Measurements from ENCODE around the gene RNF130. TPM values are rescaled to one million over a fixed set of nuclear protein-coding genes. Genes with fewer than 3 reads are reported as not detected.
"Not testable (repeated sequence)": the region's sequence is repeated elsewhere in the genome, so short reads cannot be mapped to it uniquely, and the experiment has no call there.

Gene RNF130
- polyA plus RNA-seq, 3 donors = 69.1 to 72.3 (median 72.2) TPM

DNA sequence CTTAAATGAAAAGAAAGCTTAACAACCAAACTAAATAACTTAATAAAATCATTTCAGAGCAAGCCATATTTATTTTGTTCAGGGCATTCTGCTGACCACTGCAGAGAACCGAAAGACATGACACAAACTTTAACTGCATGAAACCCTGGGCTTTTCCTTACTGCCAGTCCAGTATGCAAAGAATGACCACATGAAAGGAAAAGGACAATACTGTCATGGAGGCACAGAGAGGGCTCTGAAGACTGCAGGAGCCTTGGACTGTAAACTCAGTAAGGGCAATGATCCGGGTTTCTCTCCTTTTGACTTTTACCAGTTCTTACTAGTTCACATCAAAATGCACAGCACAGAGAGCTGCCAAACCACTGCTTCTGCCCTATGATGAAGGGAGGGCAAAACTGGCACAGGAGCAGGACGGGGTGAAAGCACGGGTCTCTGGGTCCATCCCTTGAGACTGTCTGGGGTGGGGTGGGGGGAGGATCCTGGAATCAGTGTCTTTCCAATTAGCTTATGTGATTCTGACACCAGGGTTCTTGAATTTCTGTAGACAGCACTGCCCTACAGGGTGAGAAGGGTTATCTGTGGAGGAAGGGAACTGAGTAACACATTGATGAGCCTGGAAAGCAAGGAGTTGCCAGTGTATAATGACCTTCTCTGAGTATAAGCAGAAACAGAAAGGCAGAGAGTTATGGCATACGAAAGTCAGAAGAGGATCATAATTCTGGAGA, 44.7 kb downstream of the RNF130 start:
- no peak for DNase-seq (ENCODE audit: low read depth in 3 of 3, low spot score in 2 of 3)

DNA sequence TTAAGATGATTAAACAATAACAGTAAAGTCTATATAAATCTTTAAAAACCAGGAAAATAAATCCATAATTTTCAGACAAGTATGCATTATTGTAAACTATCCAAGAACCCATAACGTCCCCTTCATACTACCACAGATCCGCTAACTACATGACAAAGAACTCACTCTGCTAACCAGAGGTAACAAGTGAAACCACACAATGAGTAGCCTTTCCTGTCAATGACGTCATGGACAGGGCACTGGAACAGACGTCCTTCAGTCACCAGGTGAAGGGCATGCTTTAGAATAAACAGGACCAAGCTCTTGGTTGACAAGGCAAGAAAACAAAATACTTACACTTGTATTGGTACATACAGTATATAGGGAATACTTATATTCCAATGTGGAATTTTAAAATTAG, 45.2 kb downstream of the RNF130 start:
- no peak for DNase-seq (ENCODE audit: low read depth in 3 of 3, low spot score in 2 of 3)

DNA sequence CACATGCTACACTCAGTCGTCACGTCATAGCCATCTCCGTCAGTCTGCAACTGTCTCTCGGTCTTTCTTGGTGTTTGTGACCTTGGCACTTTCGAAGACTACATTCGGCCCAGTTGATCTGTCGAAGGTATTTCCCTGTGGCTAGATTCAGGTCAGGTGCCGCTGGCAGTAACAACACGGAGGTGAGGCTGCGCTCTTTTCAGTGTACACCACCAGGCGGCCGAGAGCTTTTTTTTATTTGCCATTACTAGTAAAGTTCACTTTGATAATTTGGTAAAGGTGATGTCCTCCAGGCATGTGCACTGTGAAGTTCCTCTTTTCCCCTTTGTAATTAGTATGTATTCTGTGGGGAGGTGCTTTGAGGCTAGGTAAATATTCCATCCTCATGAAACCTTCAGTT, 49.7 kb downstream of the RNF130 start:
- DNase-seq (ENCODE audit: low read depth in 3 of 3, low spot score in 2 of 3) = no peak

DNA sequence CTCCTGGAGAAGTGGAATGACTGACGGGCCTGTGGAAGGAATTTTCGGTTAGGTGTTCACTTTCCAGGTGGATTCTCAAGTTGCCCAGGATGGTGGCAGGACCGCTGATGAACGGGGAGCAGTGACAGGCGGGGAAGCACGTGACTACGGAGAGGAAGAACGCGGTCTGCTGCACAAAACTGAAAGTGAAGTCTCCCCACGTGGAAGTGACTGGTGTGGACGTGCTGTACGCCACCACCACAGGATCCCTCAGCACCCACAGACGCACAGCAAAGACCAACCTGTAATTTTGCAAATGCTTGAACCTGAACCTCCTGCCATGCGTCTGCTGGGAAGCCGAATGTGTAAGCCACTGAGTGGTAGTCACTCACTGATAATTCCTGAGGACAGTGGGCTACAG, 51.4 kb downstream of the RNF130 start:
- DNase-seq (ENCODE audit: low read depth in 3 of 3, low spot score in 2 of 3) = no peak

DNA sequence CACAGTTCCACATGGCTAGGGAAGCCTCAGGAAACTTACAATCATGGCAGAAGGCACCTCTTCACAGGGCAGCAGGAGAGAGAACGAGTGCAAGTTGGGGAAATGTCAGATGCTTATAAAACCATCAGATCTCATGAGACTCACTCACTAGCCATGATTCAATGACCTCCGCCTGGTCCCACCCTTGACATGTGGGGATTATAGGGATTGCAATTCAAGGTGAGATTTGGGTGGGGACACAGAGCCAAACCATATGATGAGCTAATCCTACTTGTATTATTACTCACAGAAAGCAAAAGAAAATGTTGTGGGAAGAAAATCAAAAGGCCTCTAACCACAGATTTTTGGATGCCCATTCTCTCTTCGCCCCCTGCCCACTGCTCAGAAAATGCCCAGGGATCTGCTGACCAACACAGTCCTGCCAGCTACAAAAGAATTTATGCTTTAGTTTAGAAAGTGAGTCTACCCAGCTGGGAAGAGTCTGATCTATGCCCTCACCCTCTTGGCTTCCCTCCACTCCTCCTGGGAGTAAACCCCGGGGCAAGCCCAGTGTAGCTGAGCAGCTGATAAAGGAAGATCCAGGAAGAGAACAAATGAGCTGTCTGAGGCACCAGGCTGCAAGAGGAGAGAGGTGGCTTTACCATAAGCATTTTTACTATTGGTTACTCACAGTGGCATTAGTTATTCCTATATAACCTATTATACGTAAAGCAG, 53.1 kb downstream of the RNF130 start:
- DNase-seq (ENCODE audit: low read depth in 3 of 3, low spot score in 2 of 3) = no peak

DNA sequence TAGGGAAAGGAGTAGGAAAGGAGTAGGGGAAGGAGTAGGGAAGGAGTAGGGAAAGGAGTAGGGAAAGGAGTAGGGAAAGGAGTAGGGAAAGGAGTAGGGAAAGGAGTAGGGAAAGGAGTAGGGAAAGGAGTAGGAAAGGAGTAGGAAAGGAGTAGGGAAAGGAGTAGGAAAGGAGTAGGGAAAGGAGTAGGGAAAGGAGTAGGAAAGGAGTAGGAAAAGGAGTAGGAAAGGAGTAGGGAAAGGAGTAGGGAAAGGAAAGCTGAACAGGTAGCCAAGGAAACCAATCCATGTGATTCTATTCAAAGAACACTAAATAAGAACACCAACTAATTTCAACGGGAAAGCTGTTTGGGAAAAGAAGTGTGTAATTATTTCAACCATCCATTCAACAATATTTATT, 56.0 kb downstream of the RNF130 start:
- not testable (repeated sequence) for DNase-seq (ENCODE audit: low read depth in 3 of 3, low spot score in 2 of 3)

DNA sequence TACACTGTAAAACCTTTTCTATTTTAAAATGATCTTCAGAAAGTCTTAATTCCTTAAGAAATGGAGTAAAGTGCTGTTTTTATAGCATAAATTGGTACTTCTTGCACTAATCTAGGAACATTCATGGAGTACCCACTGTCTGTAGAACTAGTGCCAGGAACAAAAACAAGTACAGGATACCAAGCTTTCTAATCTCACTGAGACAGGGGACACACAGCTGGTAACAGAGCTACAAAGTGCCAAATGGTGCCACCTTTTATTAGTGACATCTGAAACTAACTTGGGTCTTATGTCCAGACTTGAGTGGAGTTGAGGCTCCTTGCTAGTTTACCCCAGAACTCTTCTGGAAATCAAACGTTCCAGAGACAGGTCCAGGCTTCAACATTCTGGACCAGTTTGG, 57.9 kb downstream of the RNF130 start:
- no peak for DNase-seq (ENCODE audit: low read depth in 3 of 3, low spot score in 2 of 3)

DNA sequence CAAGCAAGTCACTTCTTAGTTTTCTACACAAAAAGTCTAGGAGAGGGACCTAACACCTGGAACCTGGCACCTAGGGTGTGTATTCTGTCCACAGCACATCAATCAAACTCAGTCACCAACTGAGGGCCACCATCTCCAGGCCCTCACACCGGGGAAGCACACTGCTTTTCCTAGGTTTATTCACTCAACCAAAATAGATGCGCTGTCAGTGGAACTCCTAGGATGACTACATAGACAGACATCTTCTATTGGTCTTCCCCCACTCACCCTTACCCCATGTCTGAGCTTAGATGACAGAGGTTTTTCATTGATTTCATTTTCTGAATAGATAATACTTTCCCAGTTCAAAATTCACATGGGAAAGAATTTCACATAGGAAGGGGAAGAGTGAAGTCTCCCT, 59.2 kb downstream of the RNF130 start:
- DNase-seq (ENCODE audit: low read depth in 3 of 3, low spot score in 2 of 3) = no peak

DNA sequence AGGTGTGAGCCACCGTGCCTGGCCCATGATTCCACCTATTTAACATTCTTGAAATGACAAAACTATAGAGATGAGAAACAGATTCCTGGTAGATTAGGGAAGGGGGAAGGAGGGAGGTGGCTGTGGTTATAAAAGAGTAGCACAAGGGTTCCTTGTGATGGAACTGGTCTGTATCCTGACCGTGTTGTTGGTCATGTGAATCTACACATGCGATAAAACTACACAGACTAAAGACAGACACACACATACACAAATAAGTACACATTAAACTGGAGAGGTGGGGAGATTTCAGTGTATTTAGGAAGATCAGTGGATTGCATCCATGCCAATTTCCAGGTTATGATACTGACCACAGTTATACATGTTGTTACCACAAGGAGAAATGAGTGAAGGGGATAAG, 60.9 kb downstream of the RNF130 start:
- no peak for DNase-seq (ENCODE audit: low read depth in 3 of 3, low spot score in 2 of 3)

DNA sequence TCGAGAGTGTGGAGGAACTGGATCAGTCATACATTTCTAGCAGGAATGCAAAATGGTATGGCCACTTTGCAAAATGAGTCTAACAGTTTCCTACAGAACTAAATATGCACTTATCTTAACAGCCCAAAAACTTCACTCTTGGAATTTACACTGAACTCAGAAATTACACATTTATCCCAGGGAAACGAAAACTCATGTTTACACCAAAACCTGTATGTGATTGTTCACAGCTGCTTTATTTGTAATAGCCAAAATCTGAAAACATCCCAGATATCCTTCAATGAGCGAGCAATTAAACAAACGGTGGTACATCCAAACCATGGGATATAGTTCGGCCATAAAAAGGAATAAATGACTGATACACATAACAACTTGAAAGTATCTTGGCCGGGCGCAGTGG, 62.0 kb downstream of the RNF130 start:
- no peak for DNase-seq (ENCODE audit: low read depth in 3 of 3, low spot score in 2 of 3)

DNA sequence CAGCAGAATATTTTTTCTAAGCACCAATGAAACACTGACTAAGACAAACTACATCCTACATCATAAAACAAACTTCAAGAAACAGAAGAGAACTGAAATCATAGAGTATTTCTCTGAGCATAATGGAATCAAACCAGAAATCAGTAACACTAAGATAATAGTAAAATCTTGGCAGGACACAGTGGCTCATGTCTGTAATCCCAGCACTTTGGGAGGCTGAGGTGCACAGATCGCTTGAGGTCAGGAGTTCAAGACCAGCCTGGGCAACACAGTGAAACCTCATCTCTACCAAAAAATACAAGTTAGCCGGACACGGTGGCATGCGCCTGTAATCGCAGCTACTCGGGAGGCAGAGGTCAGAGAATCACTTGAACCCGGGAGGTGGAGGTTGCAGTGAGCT, 63.1 kb downstream of the RNF130 start:
- no peak for DNase-seq (ENCODE audit: low read depth in 3 of 3, low spot score in 2 of 3)

DNA sequence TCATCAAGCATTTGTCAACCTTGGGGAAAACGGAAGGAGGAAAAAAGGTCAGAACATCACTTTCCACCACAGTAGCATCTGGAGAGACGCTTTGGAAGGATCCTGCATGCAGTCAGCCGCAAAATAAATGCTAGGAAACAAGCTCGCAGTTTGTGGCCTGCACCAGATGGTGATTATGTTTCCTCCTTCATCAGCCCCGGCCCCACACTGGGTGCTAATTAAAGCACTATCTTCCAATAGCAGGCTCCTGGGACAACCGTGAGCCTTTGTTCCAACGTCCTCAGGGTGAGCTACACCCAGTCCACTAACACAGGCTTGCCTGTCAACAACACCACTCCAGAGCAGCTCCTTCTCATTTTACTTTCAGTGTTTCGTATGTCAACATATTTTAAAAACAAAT, 64.0 kb downstream of the RNF130 start:
- no peak for DNase-seq (ENCODE audit: low read depth in 3 of 3, low spot score in 2 of 3)

DNA sequence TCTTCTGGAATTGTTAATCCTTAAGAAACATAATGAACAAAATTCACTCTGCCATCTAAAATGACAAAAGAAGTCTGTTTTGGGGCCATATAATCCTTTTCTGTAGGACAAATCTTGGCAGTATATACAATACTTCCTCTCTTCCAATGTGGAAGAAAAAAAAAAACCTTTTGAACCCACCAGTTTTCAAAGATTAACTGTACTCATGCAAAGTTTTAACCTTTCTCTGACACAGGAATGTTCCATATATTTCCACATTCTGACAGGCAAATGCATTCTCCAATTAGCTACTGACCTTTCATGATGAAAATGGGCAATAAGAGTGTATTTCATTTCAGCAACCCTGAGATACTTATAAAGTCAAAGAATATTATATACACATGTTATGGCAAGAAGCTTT, 65.4 kb downstream of the RNF130 start:
- DNase-seq (ENCODE audit: low read depth in 3 of 3, low spot score in 2 of 3) = no peak

DNA sequence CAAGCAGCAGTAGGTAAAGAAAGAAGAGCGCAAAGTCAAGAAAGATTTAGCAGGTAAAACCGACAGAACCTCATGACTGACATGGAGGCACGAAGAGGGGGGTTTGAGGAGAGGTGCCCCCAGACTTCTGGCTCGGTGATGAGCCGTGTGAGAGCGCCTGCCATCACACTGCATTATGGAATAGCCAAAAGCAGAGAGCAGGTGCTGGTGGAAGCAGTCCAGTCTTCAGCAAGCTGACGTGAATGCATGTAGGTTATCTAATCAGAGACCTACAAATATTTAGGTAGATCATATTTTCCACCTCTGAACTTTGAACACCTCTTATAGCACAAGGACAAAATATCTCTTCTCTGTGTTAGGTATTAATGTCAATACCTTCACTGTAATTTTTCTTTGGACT, 68.4 kb downstream of the RNF130 start:
- DNase-seq (ENCODE audit: low read depth in 3 of 3, low spot score in 2 of 3) = no peak

DNA sequence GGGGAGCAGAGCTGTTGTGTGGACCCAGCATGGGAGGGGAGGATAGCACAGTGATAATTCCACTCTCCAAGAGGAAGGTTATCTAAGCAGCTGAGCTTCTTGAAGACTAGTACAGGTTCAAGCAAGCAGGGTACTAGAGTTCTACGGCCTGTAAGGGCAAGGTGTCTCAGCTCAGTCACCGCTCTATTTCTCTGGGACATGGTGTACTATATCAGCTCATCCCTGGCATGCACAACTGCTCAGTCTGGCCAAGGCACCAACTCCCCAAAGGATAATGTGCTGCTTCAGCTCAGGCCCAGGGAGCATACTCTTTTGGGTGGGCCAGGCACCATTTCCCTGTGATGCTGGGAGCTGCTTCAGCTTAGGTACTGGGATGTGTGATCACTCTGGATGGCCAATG, 69.8 kb downstream of the RNF130 start:
- DNase-seq (ENCODE audit: low read depth in 3 of 3, low spot score in 2 of 3) = no peak

DNA sequence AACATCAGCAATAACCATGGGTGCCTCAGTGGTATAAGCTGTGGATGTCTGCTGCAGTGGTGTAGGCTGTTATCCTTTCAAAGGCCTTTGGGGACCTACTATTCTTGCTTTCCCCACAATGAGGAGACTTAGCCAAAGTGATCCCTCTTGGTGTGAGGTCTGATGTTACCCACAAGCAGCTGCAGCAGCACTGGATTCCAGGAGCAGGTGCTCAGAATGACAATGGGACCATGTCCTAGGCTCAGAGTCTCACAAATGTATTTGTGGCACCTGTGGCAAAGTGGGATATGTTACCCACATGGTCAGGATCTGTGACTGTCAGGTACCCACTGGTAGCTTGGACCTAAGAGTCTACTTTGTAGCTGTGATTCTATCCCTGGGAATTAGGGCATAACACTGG, 70.4 kb downstream of the RNF130 start:
- DNase-seq (ENCODE audit: low read depth in 3 of 3, low spot score in 2 of 3) = no peak

DNA sequence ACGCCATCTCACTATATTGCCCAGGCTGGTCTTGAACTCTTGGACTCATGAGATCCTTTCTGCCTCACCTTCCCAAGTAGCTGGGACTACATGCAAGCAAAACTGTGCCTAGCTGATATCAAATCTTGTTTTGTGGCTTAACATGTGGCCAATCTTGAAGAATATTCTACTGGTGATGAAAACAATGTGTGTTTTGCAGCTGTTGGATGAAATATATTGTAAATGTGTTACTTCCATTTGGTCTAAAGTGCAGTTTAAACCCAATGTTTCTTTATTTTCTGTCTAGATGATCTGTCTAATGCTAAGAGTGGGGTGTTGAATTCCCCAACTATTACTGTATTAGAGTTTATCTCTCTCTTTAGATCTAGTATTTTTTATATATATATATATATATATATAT, 73.1 kb downstream of the RNF130 start:
- no peak for DNase-seq (ENCODE audit: low read depth in 3 of 3, low spot score in 2 of 3)

DNA sequence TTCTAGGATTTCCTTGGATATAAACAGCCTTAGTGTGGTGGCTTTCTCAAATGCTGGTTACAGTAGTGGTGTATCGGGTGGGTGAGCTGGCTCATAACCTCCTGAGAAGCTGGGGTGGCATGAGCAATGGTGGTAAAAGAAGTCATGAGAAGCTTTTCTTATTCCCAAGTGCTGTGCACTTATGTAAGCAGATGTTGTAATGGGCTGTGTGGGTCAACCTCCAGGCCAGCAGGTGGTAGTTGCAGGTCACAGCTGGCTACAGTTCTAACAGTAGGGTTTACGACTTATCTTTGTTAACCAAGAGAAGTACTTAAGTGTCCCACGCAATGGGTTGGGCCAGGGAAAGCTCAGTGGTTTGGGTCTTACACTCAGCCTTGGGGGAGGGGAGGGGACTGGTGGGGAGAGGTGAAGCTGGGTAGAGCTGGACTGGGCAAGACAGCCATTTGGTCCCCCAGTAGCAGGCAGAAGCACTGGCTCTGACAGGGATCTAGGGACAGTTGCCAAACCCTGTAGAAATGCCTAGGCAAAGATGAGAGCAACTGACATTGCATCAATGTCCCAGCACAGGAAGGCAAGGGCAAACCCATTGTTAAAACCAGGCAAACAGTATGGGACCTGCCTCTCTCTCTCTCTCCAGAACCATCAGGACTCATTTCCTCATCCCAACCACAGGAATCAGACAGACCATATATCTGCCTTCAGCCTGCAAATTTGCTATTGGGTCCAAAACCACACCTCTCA, 76.8 kb downstream of the RNF130 start:
- DNase-seq (ENCODE audit: low read depth in 3 of 3, low spot score in 2 of 3) = no peak

DNA sequence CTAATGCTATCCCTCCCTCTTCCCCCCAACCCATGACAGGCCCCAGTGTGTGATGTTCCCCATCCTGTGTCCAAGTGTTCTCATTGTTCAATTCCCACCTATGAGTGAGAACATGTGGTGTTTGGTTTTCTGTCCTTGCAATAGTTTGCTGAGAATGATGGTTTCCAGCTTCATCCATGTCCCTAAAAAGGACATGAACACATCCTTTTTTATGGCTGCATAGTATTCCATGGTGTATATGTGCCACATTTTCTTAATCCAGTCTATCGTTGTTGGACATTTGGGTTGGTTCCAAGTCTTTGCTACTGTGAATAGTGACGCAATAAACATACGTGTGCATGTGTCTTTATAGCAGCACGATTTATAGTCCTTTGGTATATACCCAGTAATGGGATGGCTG, 78.7 kb downstream of the RNF130 start:
- not testable (repeated sequence) for DNase-seq (ENCODE audit: low read depth in 3 of 3, low spot score in 2 of 3)

DNA sequence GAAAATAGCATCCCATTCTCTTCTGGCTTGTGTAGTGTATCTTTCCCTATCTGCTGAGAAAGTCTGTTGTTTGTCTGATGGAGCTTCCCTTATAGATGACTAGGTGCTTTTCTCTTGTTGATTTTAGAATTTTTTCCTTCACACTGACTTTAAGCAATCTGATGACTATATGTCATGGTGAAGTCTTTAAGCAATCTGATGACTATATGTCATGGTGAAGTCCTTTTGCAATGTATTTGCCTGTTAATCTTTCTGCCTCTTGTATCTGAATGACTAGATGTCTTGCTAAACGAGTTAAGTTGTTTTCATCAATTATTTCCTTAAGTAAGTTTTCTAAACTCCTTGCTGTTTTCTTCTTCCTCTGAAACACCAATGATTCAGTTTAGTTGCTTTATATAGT, 80.5 kb downstream of the RNF130 start:
- no peak for DNase-seq (ENCODE audit: low read depth in 3 of 3, low spot score in 2 of 3)

DNA sequence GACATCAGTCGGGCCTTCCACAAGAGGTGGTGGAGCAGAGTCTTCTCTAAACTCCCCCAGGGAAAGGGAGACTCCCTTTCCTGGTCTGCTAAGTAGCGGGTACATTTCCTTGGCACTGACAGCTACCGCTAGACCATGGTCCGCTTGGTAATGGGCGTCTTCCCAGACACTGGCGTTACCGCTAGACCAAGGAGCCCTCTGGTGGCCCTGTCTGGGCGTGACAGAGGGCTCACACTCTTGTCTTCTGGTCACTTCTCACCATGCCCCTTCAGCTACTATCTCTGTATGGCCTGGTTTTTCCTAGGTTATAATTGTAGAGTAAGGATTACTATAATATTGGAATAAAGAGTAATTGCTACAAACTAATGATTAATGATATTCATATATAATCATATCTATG, 81.0 kb downstream of the RNF130 start:
- not testable (repeated sequence) for DNase-seq (ENCODE audit: low read depth in 3 of 3, low spot score in 2 of 3)

DNA sequence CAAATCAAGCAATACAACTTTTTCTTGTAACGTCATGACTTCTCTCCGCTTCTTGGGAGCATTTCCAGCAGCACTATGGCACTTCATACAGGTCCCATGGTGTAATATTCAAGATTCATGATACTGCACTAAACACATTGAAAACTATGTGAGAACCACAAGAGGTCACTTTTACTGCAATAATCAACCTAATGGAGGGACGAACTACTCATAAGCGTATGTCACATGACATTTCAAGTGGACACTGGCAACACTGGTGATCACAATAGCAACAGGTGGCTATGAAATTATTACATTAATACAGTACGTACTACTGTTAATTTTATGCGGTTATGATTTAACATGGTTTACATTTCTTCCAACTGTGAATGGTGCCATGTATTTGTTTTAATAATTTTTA, 85.2 kb downstream of the RNF130 start:
- no peak for DNase-seq (ENCODE audit: low read depth in 3 of 3, low spot score in 2 of 3)
